Choroid plexus epithelial cell (primary cell): ENCODE measurements around the gene SLC4A4.

Experiments
- DNase-seq: peaks from one replicate; pipeline ENCODE4 v3.0.0-alpha.2; 2010; ENCODE audit warnings: low read depth
- H3K4me3 ChIP-seq: 2 replicates; pipeline ENCODE4 v1.5.1; 2011; ENCODE audit warnings: low read depth, mild to moderate bottlenecking, control low read depth, low read length, moderate library complexity
- CTCF ChIP-seq: conservative IDR thresholded peaks from 2 replicates; pipeline ENCODE4 v1.5.1; 2011; ENCODE audit warnings: low read depth, mild to moderate bottlenecking, control low read depth, inconsistent platforms, low read length, moderate library complexity

SLC4A4 gene

DNA sequence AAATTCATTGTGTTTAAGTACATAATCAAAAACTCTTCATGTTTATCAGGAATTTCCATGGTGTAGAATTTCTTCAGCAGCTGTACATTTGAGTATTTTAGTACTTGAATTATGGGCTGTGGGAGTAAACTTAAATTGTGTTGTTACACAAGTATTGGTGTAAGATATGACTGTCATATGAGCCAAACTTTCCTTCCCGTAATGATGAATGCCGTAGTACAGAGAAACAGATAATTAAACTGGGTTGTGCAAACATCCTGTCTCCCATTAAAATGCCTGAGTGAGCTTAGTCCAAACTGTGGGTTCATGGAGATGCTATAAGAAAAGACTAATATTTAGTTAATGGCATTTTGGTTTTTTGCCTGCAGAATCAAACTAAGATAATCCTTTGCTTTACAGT, 159.2 kb downstream of the SLC4A4 start:
- TF ChIP-seq CTCF = no peak
- H3K4me3 ChIP-seq = no peak overlapping the region
- DNase-seq = no peak

DNA sequence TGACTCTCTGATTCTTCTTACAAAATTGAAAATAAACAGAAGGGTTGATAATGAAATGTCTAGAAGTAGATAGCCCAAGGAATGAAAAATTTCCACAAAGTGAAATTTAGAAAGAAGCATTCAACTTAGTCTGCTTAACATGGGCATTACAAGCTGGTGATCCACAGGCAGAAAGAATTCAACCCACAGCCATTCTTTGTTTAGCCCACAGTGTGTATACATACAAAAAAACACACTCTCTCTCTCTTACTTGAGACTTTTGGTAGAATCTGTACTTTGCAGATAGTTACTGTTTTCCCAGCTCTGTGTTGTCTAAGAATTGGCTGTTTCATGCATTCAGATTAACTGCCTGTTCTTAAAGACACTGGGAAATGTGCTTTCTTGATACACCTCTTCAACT, 159.8 kb downstream of the SLC4A4 start:
- DNase-seq = no peak
- H3K4me3 ChIP-seq = no peak overlapping the region
- no peak for TF ChIP-seq CTCF

DNA sequence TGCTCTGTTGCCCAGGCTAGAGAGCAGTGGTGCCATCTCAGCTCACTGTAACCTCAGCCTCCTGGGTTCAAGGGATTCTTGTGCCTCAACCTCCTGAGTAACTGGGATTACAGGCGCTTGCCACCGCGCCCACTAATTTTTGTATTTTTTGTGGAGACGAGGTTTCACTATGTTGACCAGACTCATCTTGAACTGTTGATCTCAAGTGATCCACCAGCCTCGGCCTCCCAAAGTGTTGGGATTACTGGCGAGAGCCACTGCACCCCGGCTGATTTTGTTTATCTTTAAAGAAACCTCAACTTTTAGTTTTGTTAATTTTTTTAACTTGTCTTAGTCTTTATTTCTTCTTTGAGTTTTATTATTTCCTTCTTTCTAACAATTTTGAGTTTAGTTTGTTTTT, 163.2 kb downstream of the SLC4A4 start:
- H3K4me3 ChIP-seq = no peak overlapping the region
- DNase-seq = no peak
- TF ChIP-seq CTCF = no peak

DNA sequence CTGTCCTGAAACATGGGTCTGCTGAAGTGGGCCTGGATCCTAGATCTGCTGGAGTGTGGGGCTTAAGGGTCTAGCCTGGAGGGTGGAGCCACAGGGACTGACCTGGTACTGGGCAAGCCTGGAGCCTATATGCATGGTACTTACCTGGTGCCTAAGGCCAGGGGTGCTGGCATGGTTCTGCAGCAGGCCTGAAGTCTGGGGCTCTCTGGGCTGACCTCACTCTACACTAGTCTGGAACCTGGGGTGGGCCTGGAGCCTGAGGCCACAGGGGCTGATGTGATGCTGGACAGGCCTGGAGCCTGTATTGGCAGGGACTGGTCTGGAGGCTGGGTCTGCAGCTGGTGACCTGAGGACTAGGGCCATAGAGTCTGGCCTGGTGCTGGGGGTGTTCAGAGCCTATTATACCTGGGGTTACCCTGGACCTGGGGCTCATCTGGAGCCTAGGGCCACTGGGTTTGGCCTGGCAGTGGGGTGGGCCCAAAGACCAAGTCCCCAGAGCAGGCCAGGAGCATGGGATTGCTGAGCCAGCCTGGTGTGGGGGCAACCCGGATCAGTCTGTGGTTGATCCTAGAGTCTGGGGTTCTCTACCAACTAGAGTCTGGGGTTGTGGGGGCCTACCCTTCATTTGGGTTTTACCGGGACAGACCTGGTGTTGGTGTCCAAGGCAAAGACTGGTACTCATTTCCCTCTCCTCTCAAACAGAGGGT, 179.6 kb downstream of the SLC4A4 start:
- no peak for DNase-seq
- H3K4me3 ChIP-seq = no peak overlapping the region
- TF ChIP-seq CTCF = no peak

- no peak overlapping the region for H3K4me3 ChIP-seq
- TF ChIP-seq CTCF = no peak
- no peak for DNase-seq
Measured at GRCh38 chr4:71520308-71520707, 181.5 kb downstream of the SLC4A4 start.

- TF ChIP-seq CTCF = no peak
- no peak overlapping the region for H3K4me3 ChIP-seq
- DNase-seq = no peak
Measured at GRCh38 chr4:71520850-71521249, 182.0 kb downstream of the SLC4A4 start.

DNA sequence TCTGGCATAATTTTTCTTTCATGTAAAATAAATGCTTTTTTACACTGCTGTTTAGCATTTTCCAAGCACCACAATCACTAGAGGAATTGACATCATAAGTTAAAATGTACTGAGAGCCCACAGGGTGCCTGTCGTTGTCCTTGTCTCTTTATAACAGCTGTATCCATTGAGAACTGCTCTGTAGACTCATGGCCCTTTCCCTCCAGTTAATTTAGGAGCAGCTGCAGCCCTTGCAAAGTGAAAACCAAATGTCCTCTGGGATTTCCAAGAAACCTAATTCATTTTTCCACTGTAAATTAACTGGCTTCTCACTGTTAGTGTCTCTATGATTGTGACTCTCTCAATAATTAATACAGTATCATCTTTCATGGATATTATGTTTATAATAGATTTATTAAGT, 185.9 kb downstream of the SLC4A4 start:
- DNase-seq = no peak
- TF ChIP-seq CTCF = no peak
- no peak overlapping the region for H3K4me3 ChIP-seq
